Breast epithelium (tissue), 3 donors: ENCODE data around the gene VENTX.

Experiments used
- CTCF ChIP-seq, 3 donors: fragments of 450-650 bp; IDR thresholded peaks; one replicate each; pipeline ENCODE4 v1.5.1; 2016 to 2017; ENCODE audit warnings: antibody characterized with exemption in 3 of 3, mild to moderate bottlenecking in 3 of 3, moderate library complexity in 3 of 3
- POLR2A ChIP-seq: fragments of 450-650 bp; IDR thresholded peaks from one replicate; pipeline ENCODE4 v1.6.1; 2016; ENCODE audit warnings: antibody characterized with exemption, mild to moderate bottlenecking, moderate library complexity

- TF ChIP-seq CTCF (IDR thresholded peaks at IDR 0.05) (no peak), POLR2A (no peak)
Observed at GRCh38 chr10:133274751-133275683, 37.4 kb downstream of the VENTX start.
